NCI-H345 treated with DMSO at 0.1 percent for 48 hours (cell line): Measurements from ENCODE around the gene EFCAB8.
"Not testable (repeated sequence)": the region's sequence is repeated elsewhere in the genome, so short reads cannot be mapped to it uniquely, and the experiment has no call there.

Experiments used
- DNase-seq: peaks from one replicate; lab custom pipeline; 2025; ENCODE audit not compliant: unreplicated experiment; lab: John Stamatoyannopoulos, UW

Gene EFCAB8

GRCh38 chr20:32943490-32944052, 84.8 kb downstream of the EFCAB8 start:
- DNase-seq = no peak

GRCh38 chr20:32945710-32946221, 87.0 kb downstream of the EFCAB8 start:
- no peak for DNase-seq

- DNase-seq = no peak
Measured at GRCh38 chr20:32946629-32947028, 87.9 kb downstream of the EFCAB8 start.

GRCh38 chr20:32950539-32950938, 91.8 kb downstream of the EFCAB8 start:
- not testable (repeated sequence) for DNase-seq

GRCh38 chr20:32957459-32957858, 98.7 kb downstream of the EFCAB8 start:
- no peak for DNase-seq

- no peak for DNase-seq
Measured at GRCh38 chr20:32958574-32958973, 99.9 kb downstream of the EFCAB8 start.

- DNase-seq = no peak
Measured at GRCh38 chr20:32959351-32960221, 100.9 kb downstream of the EFCAB8 start.

GRCh38 chr20:32960222-32960518, 101.4 kb downstream of the EFCAB8 start:
- no peak for DNase-seq

- no peak for DNase-seq
Measured at GRCh38 chr20:32960849-32961731, 102.4 kb downstream of the EFCAB8 start.

GRCh38 chr20:32962053-32962452, 103.3 kb downstream of the EFCAB8 start:
- DNase-seq = no peak

GRCh38 chr20:32962646-32963045, 103.9 kb downstream of the EFCAB8 start:
- DNase-seq = not testable (repeated sequence)

GRCh38 chr20:32963176-32963575, 104.5 kb downstream of the EFCAB8 start:
- DNase-seq = no peak

- no peak for DNase-seq
Measured at GRCh38 chr20:32964575-32964974, 105.9 kb downstream of the EFCAB8 start.

GRCh38 chr20:32965115-32965514, 106.4 kb downstream of the EFCAB8 start:
- DNase-seq = no peak

- DNase-seq = no peak
Measured at GRCh38 chr20:32965581-32966373, 107.1 kb downstream of the EFCAB8 start.

- no peak for DNase-seq
Measured at GRCh38 chr20:32966382-32966781, 107.7 kb downstream of the EFCAB8 start.

- DNase-seq = no peak
Measured at GRCh38 chr20:32966881-32967781, 108.4 kb downstream of the EFCAB8 start.

GRCh38 chr20:32967961-32968457, 109.3 kb downstream of the EFCAB8 start:
- DNase-seq = no peak

- DNase-seq = no peak
Measured at GRCh38 chr20:32968478-32969241, 109.9 kb downstream of the EFCAB8 start.
